Adrenal gland (tissue), 5 donors: ENCODE data around the gene IL31.

ENCODE experiments used
- POLR2A ChIP-seq, 2 donors: fragments of 450-650 bp; IDR thresholded peaks; one replicate each; pipeline ENCODE4 v1.6.1; 2017; ENCODE audit warnings: antibody characterized with exemption in 2 of 2, mild to moderate bottlenecking in 2 of 2, moderate library complexity in 1 of 2
- TF ChIP-seq, protein P1 (sequence below), 6 experiments: fragments of 450-650 bp in 4 of 6; fragments of 200-600 bp in 2 of 6; sonication (generic) in 1 of 6; IDR thresholded peaks; 1 replicate in 5 of 6; 2 replicates in 1 of 6; pipeline versions ENCODE4 v1.5.1 to v1.8.0; 2016 to 2021; ENCODE audit warnings: antibody characterized with exemption in 6 of 6, mild to moderate bottlenecking in 2 of 6, moderate library complexity in 1 of 6
- donor health status: DM: no; HTN: no; CAD: no.

DNA sequence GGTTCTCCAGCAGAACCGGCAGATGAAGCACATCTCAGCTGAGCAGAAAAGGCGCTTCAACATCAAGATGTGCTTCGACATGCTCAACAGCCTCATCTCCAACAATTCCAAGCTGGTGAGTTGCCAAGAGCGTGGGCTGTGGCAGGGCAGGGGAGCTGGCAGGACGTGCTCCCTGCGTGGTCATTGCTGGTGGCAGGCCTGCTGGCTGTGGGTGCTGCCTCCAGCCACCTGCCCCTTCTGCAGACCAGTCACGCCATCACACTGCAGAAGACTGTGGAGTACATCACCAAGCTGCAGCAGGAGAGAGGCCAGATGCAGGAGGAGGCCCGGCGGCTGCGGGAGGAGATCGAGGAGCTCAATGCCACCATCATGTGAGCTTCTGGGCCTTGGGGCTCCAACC, 35.8 kb downstream of the IL31 start:
- TF ChIP-seq, protein P1, sequence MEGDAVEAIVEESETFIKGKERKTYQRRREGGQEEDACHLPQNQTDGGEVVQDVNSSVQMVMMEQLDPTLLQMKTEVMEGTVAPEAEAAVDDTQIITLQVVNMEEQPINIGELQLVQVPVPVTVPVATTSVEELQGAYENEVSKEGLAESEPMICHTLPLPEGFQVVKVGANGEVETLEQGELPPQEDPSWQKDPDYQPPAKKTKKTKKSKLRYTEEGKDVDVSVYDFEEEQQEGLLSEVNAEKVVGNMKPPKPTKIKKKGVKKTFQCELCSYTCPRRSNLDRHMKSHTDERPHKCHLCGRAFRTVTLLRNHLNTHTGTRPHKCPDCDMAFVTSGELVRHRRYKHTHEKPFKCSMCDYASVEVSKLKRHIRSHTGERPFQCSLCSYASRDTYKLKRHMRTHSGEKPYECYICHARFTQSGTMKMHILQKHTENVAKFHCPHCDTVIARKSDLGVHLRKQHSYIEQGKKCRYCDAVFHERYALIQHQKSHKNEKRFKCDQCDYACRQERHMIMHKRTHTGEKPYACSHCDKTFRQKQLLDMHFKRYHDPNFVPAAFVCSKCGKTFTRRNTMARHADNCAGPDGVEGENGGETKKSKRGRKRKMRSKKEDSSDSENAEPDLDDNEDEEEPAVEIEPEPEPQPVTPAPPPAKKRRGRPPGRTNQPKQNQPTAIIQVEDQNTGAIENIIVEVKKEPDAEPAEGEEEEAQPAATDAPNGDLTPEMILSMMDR (IDR thresholded peaks at IDR 0.05): no peak
- no peak for TF ChIP-seq POLR2A (IDR thresholded peaks at IDR 0.05)
